Cerebellar cortex (tissue), 1 donor: ENCODE measurements around the gene PGLYRP2.
"Not testable (repeated sequence)": the region's sequence is repeated elsewhere in the genome, so short reads cannot be mapped to it uniquely, and the experiment has no call there.

Experiments
- DNase-seq: peaks from one replicate; pipeline ENCODE4 v3.0.0-alpha.2; 2015; ENCODE audit warnings: low spot score

PGLYRP2 gene

DNA sequence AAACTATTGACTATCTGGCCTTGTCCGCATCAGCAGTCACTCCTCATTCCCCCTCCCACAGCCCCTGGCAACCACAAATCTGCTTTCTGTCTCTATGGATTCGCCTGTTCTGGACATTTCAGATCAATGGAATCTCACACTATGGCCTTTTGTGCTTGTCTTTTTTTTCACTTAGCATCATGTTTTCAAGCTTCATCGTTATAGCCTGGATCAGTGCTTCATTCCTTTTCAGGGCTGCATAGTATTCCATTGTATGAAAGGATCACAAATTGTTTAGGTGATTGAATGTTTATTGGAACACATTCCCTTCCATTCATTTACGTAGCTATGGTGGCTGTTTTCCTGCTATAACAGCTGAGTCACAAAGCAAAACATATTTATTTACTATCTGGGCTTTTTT, 7.7 kb upstream of the PGLYRP2 start:
- no peak for DNase-seq

DNA sequence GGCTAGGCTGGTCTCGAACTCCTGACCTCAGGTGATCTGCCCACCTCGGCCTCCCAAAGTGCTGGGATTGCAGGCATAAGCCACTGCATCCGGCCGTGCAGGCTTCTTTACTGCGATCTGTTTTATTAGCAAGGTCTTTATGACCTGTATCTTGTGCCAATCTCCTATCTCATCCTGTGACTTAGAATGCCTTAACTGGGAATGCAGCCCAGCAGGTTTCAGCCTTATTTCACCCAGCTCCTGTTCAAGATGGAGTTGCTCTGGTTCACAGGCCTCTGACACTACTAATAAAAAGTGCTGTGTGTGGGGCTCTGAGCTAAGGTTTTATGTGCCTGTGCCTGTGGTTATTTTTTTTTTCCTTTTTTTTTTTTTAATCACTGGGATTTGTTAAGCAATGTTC, 6.5 kb upstream of the PGLYRP2 start:
- not testable (repeated sequence) for DNase-seq

DNA sequence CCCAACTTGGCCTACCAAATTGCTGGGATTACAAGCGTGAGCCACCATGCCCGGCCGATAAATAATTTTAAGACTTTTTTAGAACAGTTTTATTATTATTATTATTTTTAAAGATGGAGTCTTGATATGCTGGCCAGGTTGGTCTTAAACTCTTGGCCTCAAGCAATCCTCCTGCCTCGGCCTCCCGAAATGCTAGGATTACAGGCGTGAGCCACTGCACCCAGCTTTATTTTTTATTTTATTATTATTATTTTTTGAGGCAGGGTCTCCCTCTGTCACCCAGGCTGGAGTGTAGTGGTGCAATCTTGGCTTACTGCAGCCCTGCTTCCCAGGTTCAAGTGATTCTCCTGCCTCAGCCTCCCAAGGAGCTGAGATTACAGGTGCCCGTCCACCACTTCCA, 1.7 kb upstream of the PGLYRP2 start:
- DNase-seq: not testable (repeated sequence)

DNA sequence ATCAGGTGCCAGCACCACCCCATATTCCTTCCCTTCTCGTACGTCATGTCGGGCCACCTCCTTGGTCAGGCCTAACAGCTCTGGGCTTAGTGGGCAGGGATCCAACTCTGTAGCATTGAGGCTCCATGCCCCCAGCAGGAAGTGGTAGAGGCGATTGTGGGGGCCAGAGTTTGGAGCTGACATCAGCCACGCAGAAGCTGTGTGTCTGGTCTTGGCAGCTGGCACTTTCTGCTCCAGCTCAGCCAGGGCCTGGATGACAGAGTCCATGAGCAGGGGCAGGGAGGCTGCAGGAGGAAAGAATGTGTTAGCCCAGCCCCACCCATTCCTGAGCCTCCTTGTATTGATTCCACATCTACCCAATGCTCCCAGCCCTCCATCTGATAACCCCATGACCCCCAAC, 3.0 kb downstream of the PGLYRP2 start:
- no peak for DNase-seq

DNA sequence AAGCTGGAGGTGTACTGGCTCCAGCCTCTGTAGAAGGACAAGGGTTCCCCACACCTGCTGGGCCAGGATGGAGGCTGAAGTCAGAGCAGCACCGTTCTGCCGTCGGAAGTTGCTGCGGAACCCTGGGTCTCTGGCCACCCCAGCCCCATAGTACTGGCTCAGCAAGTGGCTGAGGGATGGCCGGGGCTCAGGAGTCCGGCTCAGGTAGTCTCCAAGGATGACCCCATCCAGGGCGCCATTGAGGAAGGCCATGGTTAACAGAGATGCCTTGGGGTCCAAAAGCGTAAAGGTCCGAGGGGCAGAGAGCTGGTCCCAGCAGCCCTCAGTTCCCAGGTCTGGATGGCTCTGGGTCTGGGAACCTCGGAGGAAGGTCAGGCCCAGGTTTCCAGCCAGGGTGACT, 3.7 kb downstream of the PGLYRP2 start:
- no peak for DNase-seq

DNA sequence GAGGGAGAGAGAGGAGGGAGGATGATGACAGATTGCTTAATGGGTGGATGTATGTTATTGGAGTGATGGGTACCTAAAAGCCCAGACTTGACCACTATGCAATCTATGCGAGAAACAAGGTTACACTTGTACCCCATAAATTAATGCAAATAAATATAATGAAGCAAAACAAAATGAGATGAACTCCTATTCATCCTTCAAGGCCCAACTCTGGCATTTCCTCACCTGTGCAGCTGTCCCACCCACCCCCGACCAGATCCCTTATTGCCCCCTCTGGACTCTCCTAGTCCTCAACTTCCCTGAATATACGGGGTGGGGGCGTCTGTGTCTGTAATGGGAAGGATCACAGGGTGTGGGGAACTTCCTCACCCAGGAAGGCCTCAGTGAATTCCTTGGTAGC, 4.1 kb downstream of the PGLYRP2 start:
- no peak for DNase-seq

DNA sequence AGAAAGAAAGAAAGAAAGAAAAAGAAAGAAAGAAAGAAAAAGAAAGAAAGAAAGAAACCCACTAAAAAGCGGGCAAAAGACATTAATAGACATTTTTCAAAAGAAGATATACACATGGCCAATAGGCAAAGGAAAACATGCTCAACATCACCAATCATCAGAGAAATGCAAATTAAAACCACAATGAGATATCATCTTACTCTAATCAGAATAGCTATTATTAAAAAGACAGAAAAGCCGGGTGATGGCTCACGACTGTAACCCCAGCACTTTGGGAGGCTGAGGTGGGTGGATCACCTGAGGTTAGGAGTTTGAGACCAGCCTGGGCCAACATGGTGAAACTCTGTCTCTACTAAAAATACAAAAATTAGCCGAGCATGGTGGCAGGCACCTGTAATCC, 5.5 kb downstream of the PGLYRP2 start:
- not testable (repeated sequence) for DNase-seq

DNA sequence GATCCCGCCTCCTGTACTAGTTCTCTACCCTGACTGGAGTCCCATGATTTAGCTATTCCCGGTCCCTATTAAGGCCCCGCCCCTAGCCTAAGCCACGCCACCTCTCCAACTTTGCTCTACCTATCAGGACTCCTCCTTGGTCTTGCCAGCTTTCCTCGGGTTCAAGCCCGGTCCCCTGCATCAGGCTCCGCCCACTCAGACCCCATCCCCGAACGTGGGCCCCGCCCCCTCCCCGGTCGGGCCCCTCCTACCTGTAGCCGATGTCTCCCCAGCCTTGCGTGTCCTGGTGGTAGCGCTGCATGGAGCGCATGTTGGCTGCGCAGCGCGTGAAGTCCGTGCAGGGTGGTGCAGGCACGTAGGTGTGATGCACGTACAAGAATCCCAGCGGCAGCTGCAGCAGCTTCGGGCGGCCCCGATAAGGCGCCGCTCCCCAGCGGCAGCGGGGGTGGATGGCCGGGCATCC, 7.6 kb downstream of the PGLYRP2 start:
- no peak for DNase-seq

DNA sequence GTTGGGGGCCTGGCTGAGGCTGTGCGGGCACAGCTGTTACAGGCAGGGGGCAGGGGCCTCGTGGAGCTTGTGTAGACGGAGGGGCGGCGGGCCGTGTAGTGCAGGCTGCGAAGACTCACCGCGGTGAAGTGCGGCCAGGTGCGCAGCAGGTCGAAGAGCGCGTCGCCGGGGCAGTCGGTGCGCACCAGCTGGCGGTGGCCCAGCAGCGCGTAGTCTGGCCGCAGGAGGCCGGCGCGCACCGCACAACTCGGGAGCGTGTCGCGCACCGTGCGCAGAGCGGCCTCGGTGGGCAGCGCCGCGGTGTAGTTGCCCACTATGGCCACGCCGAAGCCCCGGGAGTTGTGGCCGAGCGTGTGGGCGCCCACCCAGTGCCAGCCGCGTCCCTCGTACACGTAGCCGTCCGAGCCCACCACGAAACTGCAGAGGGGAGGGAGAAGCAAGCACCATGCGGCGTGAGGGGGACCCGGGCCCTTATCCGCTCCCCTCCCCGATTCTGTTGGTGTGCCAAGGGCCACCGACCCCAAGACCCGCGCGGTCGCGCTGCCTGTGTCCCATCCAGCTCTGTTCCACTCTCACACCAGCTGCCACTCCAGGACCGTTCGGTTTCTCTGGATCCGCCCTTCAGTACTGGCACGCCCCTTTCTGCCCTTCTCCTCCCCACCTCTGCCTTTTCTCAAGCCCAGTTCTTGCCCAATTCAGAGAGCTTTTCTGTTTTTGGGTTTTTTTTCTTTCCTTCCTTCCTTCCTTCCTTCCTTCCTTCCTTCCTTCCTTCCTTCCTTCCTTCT, 9.6 kb downstream of the PGLYRP2 start:
- DNase-seq: no peak

DNA sequence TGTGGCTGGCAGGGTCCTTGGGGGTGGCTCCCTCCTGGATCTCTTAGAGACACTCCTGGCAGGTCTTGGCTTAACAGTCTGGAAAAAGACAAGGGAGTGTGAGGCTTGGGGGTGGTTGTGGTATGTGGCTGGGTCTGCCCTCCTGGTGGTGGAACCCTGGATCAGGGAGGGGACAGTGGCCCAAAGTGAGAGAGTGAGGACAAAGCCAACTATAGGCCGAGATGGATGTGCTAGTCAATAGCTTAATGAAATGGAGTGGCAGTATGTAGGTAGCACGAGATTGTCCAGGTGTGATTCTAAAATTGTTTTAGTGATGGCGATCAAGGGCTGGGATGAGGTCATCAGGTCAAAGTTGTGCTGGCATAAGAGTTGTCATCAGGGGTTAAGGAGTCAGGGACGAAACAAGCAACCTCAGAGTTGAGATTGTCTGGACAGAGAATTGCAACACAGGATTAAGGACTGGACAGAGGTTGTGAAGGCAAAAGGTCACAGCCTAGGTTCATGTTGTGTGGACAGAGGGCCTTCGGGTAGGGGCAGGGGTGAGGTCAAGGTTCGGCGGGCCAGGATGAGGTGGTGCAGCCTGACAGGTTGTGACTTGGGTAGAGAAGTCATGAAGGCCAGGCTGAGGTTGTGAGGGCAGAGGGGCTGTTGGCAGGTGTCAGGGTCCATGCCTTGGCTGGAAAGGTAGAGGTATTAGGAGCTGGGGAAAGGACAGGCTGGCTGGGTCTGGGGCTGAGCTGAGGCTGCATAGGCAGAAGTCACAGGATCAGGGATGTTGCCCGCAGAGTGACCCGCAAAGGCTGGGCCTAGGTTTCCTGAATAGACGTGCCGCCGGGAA, 10.4 kb downstream of the PGLYRP2 start:
- no peak for DNase-seq

DNA sequence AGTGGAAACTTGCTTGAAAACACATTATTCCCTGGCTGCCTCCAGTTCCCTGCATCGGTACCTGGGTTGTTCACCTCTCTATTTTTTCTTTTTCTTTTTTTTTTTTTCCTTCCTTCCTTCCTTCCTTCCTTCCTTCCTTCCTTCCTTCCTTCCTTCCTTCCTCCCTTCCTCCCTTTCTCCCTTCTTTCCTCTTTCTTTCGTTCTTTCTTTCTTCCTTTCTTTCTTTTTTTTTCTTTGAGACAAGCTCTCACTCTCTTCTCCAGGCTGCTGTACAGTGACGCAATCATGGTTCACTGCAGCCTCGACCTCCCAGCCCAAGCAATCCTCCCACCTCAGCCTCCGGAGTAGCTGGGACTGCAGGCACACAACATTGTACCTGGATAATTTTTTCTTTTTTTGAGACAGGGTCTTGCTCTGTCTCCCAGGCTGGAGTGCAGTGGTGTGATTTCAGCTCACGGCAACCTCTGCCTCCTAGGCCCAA, 11.5 kb downstream of the PGLYRP2 start:
- DNase-seq: no peak

DNA sequence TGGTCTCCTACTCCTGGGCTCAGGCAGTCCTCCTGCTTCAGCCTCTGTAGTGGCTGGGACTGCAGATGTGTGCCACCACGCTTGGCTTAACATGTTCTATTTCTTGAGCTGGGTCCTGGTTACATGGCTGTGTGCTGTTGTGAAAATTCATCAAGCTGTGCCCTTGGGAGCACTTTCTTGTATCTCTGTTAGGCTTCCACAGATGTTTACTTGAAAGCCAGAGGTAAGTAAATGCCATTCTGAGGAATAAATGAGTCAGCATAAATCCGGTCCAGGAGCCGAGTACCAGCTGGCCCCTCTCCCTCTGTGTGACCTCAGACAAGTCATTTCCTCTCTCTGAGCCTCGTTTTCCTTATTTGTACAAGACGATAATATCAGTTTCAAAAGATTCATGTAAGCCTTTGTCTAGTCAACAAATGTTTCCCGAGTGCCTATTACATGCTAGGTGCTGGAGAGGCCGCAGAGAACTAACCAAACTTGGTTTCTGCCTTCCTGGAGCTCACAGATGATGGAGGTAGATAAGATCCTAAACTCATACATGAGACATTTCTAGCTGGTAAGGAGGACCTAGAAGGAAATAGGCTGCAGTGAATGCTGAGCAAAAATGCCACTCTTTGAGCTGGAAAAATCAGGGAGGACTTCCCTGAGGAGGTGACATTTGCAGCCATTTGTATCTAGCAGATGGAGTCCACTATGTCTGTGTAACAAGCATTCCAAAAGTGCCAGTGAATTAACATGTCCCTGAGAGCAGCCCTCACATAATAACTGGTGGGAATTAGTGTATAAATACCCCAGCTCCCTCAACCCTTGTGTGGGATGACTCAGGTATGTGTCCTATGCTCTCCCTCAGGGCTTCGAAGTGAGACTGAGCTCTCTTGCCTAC, 12.2 kb downstream of the PGLYRP2 start:
- no peak for DNase-seq

DNA sequence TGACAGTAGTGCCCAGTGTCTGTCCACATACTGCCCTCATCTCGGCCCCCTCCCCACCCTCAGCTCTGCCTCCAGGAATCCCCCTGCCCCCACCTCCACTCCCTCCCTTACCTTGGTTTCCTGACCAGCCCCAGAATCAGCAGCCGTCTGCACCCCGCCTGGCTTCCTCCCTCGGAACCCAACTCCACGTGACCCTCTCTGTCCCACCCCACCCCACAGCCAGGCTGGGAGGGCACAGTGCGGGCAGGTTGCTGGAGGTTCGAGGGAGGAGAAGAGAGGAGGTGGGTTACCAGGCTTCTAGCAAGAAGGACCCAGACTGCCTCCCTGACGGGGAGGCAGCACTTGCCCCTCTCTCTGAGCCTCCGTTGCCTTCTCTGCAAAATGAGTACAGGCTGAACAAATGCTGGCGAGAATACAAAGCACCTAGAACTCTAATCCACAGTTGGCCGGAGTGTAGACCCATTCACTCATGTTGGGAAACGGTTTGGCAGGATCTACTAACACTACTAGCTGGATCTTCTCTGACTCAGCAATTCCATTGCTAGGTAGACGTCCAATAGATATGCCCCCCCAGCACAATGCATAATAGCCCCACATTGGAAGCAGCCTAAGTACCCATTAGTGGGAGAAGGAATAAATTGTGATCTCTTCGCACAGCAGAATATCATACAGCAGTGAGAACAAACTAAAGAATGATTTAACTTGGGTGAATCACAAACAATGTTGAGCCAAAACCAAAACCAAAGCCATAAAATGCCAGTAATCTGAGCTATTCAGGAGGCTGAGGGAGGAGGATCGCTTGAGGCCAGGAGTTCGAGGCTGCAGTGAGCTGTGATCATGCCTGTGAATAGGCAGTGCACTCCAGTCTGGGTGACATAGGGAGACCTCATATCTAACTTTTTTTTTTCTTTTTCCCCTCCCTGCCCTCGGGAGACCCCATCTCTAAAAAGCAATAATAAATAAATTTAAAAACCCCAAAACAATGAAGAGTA, 14.6 kb downstream of the PGLYRP2 start, which contains the start of gene RASAL3:
Gene RASAL3 (minus strand): TSS at position 151 of the 992 bp plus-strand sequence. CDS start 186 bp downstream, outside the sequence.
- no peak for DNase-seq

DNA sequence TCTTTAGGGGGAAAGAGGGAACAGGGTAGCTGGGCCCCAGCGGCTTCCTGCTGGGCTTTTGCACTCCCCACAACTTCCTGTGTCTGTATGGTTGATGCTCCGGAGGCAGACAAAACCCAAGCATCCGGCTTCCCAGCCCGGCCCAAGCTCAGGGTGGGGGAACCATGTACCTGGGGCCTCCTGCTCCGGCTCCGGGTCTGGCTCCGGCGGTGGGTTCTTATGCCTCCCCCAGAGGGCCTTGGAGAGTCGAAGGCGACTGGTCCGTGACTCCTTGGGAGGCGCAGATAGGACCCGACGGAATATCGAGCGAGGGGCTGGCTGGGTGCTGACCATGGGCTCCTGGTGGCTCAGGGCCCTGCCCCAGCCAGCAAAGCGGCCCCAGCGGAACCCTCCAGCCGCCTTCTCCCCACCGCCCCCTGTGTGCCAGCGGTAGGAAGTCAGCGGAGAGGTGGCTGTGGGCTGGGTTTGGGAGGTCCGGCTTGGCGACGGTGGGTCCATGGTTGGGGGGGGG, 15.4 kb downstream of the PGLYRP2 start:
- DNase-seq: no peak

DNA sequence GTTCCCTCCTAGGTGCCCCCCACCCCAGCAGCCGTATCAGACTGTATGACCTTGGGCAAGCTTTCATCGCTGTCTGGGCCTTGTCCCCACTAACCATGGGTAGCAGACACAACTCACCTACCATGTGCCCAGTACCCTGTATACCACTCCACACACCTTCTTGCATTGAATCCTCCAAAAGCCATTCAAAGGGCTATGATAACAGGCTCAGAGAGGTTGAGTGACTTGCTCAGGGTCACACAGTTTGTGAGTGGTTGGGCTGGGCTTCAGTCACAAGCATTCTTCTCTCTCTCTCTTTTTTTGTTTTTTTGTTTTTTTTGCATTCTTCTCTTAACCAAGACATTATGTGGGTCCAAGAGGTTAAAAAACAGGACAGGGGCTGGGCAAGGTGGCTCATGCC, 17.6 kb downstream of the PGLYRP2 start:
- DNase-seq: no peak

DNA sequence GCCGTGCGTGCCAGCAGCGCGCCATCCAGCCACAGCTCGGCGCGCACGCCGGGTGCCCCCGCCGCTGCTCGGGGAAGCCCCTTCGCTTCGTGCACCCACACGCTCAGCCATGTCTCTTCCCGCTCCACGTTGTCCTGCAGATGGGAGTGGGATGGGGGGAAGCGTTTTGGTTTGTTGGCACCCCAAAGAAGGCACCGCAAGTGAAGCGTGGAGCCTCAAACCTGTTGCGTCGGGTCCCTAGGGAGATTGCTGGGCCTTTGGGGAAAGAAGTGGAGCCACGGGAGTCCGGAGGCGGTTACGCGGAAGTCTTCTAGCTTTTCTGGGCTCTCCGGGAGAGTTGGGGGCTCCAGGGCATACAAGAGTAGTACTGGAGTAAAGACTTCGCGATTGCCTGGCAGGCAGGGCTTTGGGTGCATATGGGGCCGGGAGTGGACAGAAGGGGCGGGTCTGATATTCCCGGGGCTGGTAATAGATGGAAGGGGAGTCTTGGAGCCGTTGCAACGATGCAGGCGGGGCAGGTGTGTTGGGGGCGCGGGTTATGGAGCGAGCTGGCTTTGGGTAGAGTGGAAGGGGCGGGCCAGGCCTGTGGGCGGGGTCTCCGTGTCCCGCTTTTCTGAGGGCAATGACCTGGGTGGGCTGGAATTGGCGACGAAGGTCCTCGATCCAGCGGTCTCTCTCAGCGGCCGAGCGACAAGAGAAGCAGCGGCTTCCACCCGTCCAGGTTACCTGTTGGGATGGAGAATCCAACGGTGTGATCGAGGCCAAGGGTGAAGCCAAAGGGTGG, 21.4 kb downstream of the PGLYRP2 start:
- DNase-seq: no peak

DNA sequence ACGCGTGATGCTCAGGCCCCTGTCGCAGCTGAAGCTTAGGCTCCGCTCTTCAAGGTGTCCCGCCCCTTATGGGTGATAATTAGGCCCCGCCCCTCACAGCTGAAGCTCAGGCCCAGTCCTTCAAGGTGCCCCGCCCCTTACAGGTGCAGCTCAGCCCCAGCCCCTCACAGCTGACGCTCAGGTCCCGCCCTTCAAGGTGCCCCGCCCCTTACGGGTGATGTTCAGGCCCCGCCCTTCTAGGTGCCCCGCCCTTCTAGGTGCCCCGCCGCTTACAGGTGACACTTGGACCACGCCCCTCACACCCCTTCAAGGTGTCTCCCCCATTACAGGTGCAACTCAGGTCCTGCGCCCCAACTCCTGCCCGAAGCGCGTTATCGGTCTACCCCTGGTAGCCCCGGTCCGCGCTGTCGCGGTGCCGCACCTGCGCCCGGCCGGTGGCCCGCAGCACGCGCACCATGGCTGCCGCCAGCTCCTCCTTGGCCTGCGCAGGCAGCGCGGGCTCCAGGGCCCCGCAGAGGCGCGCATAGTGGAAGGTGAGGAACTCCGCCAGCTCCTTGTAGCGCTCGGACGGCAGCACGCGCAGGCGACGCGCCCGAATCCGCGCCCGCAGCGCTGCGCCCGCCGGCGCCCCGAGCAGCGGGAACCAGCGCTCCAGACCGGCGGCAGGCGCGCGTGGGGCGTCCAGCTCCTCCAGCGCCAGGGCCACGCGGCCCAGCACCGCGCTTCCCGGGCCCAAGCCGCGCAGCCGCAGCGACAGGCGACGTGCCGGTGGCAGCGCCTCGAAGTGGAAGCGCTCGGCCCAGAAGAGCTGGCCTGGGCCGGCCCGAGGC, 22.2 kb downstream of the PGLYRP2 start:
- no peak for DNase-seq

DNA sequence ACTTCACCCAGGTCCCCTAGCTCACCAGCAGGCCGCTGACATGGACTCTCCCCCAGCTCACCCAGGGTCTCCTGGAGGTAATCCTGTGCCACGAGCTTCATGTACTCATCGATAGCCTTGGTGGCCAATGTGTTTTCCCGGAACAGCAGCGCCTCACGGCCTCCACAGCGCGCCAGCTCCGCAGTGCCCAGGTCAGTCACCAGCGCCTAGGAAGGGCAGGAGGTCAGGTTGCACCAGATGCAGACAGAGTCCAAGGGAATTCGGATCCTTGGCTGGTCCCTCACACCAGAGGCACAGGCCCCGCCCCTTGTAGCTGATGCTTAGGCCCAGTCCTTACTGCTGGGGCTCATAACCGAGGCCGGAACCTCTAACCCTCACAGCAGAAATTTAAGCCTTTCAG, 22.9 kb downstream of the PGLYRP2 start:
- DNase-seq: no peak

DNA sequence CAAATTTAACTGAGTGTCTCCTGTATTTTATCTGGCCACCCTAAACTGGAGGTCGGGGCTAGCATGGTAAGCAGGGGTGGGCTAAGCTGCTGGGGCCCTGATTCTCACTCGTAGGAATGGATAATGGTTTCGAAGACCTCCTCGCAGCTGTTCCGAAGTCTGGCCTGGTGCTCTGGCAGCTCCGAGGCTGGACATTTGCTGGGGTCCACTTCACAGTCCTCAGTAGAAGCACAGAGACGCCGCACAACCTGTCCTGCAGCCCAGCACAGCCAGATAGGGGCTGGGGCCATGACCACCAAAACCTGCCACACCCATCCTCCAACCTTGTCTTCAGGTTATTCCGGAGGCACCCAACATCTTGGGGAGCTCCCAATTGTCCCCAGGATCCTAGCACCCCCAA, 23.3 kb downstream of the PGLYRP2 start:
- no peak for DNase-seq
